Measurements from ENCODE around the gene CD69. TPM values are rescaled to one million over a fixed set of nuclear protein-coding genes. Genes with fewer than 3 reads are reported as not detected.

CD69 gene
- total RNA-seq, 4 donors from 2014 or later = 0.93 to 2.7 (median 1.7) TPM

- Histone ChIP-seq H3K36me3 (no peaks in the 10 kb centered on the region), H3K9me3 (no peaks in the 10 kb centered on the region), H3K27ac (no peak overlapping the region), H3K4me1 (no peaks in the 10 kb centered on the region), H3K4me3 (no peak overlapping the region), H3K27me3 (no peaks in the 10 kb centered on the region)
- TF ChIP-seq EP300 (IDR thresholded peaks at IDR 0.05) (no peak), POLR2AphosphoS5 (IDR thresholded peaks at IDR 0.05) (no peak), POLR2A (IDR thresholded peaks at IDR 0.05) (no peak), CTCF (IDR thresholded peaks at IDR 0.05) (no peak)
- DNase-seq (ENCODE audit: low spot score in 2 of 2) = no peak
- WGBS = 71% methylated on average over 6 of the region's 6 CpGs
Observed at GRCh38 chr12:9730591-9730990, 30.1 kb downstream of the CD69 start.

GRCh38 chr12:9730011-9730410 lies 30.7 kb downstream of the CD69 start:
- DNase-seq (ENCODE audit: low spot score in 2 of 2) = no peak
- TF ChIP-seq CTCF (IDR thresholded peaks at IDR 0.05) (no peak), POLR2AphosphoS5 (IDR thresholded peaks at IDR 0.05) (no peak), POLR2A (IDR thresholded peaks at IDR 0.05) (no peak), EP300 (IDR thresholded peaks at IDR 0.05) (no peak)
- no peak overlapping the region for H3K27ac ChIP-seq
- no peaks in the 10 kb centered on the region for H3K27me3 ChIP-seq
- 83% methylated on average over 3 of the region's 3 CpGs for WGBS
- H3K4me3 ChIP-seq = no peak overlapping the region
- no peaks in the 10 kb centered on the region for H3K4me1 ChIP-seq
- no peaks in the 10 kb centered on the region for H3K36me3 ChIP-seq
- no peaks in the 10 kb centered on the region for H3K9me3 ChIP-seq

- DNase-seq (ENCODE audit: low spot score in 2 of 2) = no peak
- Histone ChIP-seq H3K36me3 (no peaks in the 10 kb centered on the region), H3K27me3 (no peaks in the 10 kb centered on the region), H3K4me3 (no peak overlapping the region), H3K4me1 (no peaks in the 10 kb centered on the region), H3K9me3 (no peaks in the 10 kb centered on the region), H3K27ac (no peak overlapping the region)
- no peak for TF ChIP-seq POLR2AphosphoS5 (IDR thresholded peaks at IDR 0.05)
- TF ChIP-seq POLR2A (IDR thresholded peaks at IDR 0.05) = no peak
- TF ChIP-seq EP300 (IDR thresholded peaks at IDR 0.05) = no peak
Observed at GRCh38 chr12:9729082-9729481, 31.6 kb downstream of the CD69 start.

GRCh38 chr12:9727813-9728212 lies 32.9 kb downstream of the CD69 start:
- Histone ChIP-seq H3K27me3 (no peaks in the 10 kb centered on the region), H3K27ac (no peak overlapping the region), H3K9me3 (no peaks in the 10 kb centered on the region), H3K4me3 (no peak overlapping the region), H3K4me1 (no peaks in the 10 kb centered on the region), H3K36me3 (no peaks in the 10 kb centered on the region)
- WGBS = 79% methylated on average over 1 of the region's 1 CpG
- DNase-seq (ENCODE audit: low spot score in 2 of 2) = no peak
- TF ChIP-seq CTCF (IDR thresholded peaks at IDR 0.05) (no peak), POLR2AphosphoS5 (IDR thresholded peaks at IDR 0.05) (no peak), POLR2A (IDR thresholded peaks at IDR 0.05) (no peak), EP300 (IDR thresholded peaks at IDR 0.05) (no peak)

- H3K27me3 ChIP-seq = no peaks in the 10 kb centered on the region
- no peak overlapping the region for H3K4me3 ChIP-seq
- no peaks in the 10 kb centered on the region for H3K4me1 ChIP-seq
- no peak for TF ChIP-seq CTCF (IDR thresholded peaks at IDR 0.05)
- no peak for TF ChIP-seq POLR2AphosphoS5 (IDR thresholded peaks at IDR 0.05)
- TF ChIP-seq POLR2A (IDR thresholded peaks at IDR 0.05) = no peak
- no peak for TF ChIP-seq EP300 (IDR thresholded peaks at IDR 0.05)
- no peaks in the 10 kb centered on the region for H3K36me3 ChIP-seq
- DNase-seq (ENCODE audit: low spot score in 2 of 2) = no peak
- H3K9me3 ChIP-seq = no peaks in the 10 kb centered on the region
- H3K27ac ChIP-seq = no peak overlapping the region
- WGBS = 63% methylated on average over 2 of the region's 2 CpGs
Observed at GRCh38 chr12:9725213-9725870, 35.4 kb downstream of the CD69 start.

- 94% methylated on average over 1 of the region's 1 CpG for WGBS
- DNase-seq (ENCODE audit: low spot score in 2 of 2) = no peak
- Histone ChIP-seq H3K27me3 (no peaks in the 10 kb centered on the region), H3K27ac (no peak overlapping the region), H3K36me3 (no peaks in the 10 kb centered on the region), H3K4me3 (no peak overlapping the region), H3K9me3 (no peaks in the 10 kb centered on the region), H3K4me1 (no peaks in the 10 kb centered on the region)
- TF ChIP-seq EP300 (IDR thresholded peaks at IDR 0.05) (no peak), POLR2A (IDR thresholded peaks at IDR 0.05) (no peak), CTCF (IDR thresholded peaks at IDR 0.05) (no peak), POLR2AphosphoS5 (IDR thresholded peaks at IDR 0.05) (no peak)
Observed at GRCh38 chr12:9724023-9724422, 36.7 kb downstream of the CD69 start.
